PC-9 (cell line): ENCODE measurements around the gene COL27A1. TPM values are rescaled to one million over a fixed set of nuclear protein-coding genes. Genes with fewer than 3 reads are reported as not detected.

Experiments
- BruUV-seq: library from RNA; stranded (reverse); fragments of 400-500 nt; replicated peaks from 2 replicates; lab custom pipeline; 2021; lab: Mats Ljungman, UMichigan
- CTCF ChIA-PET: fragments of 300-600 bp; sonication (Branson Sonifier 250); formaldehyde crosslinking; loops from one replicate; lab custom pipeline; 2022; ENCODE audit warnings: antibody characterized with exemption; lab: Charles Lee
- POLR2A ChIA-PET: fragments of 300-600 bp; sonication (Branson Sonifier 250); formaldehyde crosslinking; loops from one replicate; lab custom pipeline; 2022; ENCODE audit warnings: antibody characterized with exemption; ENCODE audit not compliant: unreplicated experiment; lab: Charles Lee
- DNase-seq, 2 experiments: peaks; one replicate each; pipeline versions ENCODE4 v3.0.0 to v3.0.0-alpha.2; 2015 to 2022; ENCODE audit warnings: mixed read lengths in 1 of 2
- H2AFZ ChIP-seq: fragments of 200-600 bp; sonication (generic); 2 replicates; pipeline ENCODE4 v1.8.1; 2017; ENCODE audit warnings: antibody characterized with exemption
- H3F3A ChIP-seq: fragments of 200-600 bp; sonication (generic); 2 replicates; pipeline ENCODE4 v1.8.1; 2017; ENCODE audit warnings: antibody characterized with exemption, mild to moderate bottlenecking, low read depth; ENCODE audit not compliant: insufficient read depth
- H3K27ac ChIP-seq: fragments of 200-600 bp; sonication (generic); 2 replicates; pipeline ENCODE4 v1.6.1; 2016; ENCODE audit warnings: mixed run types
- H3K27me3 ChIP-seq: fragments of 200-600 bp; sonication (generic); 2 replicates; pipeline ENCODE4 v1.6.1; 2016; ENCODE audit warnings: low read depth, mixed run types; ENCODE audit not compliant: insufficient read depth
- H3K36me3 ChIP-seq: fragments of 200-600 bp; sonication (generic); 2 replicates; pipeline ENCODE4 v1.6.1; 2016; ENCODE audit warnings: low read depth, mixed run types
- H3K4me1 ChIP-seq: fragments of 200-600 bp; sonication (generic); replicated peaks from 2 replicates; pipeline ENCODE4 v1.6.1; 2016; ENCODE audit warnings: mixed run types; ENCODE audit not compliant: insufficient read depth
- H3K4me2 ChIP-seq: fragments of 200-600 bp; sonication (generic); 2 replicates; pipeline ENCODE4 v1.6.1; 2017; ENCODE audit warnings: mixed run types
- H3K4me3 ChIP-seq: fragments of 200-600 bp; sonication (generic); 2 replicates; pipeline ENCODE4 v1.6.1; 2016; ENCODE audit warnings: mixed run types
- H3K79me2 ChIP-seq: fragments of 200-600 bp; sonication (generic); 2 replicates; pipeline ENCODE4 v1.6.1; 2017; ENCODE audit warnings: low read depth, mixed run types
- H3K9me2 ChIP-seq: fragments of 200-600 bp; sonication (generic); 2 replicates; pipeline ENCODE4 v1.8.1; 2017; ENCODE audit warnings: mild to moderate bottlenecking; ENCODE audit not compliant: insufficient read depth
- H3K9me3 ChIP-seq: fragments of 200-600 bp; sonication (generic); 2 replicates; pipeline ENCODE4 v1.8.1; 2016; ENCODE audit warnings: low read depth; ENCODE audit not compliant: insufficient read depth
- H4K20me1 ChIP-seq: fragments of 200-600 bp; sonication (generic); 2 replicates; pipeline ENCODE4 v1.8.1; 2017; ENCODE audit not compliant: insufficient read depth
- EZH2 ChIP-seq: fragments of 200-600 bp; sonication (generic); IDR thresholded peaks from 2 replicates; pipeline ENCODE4 v1.8.0; 2017; ENCODE audit warnings: antibody characterized with exemption, low read depth
- intact Hi-C: fragments of 100-400 bp; cut with micrococcal nuclease; formaldehyde crosslinking; loops from one replicate; pipeline ENCODE4 v1.10.0; 2022; ENCODE audit not compliant: unreplicated experiment
- total RNA-seq: library from RNA; stranded (reverse); gene quantifications from 2 replicates; pipeline ENCODE4 v1.2.3, GENCODE V29; 2021
- TF ChIP-seq, protein P1 (sequence below): fragments of 200-600 bp; sonication (generic); conservative IDR thresholded peaks from 2 replicates; pipeline ENCODE4 v1.6.1; 2017; ENCODE audit warnings: mixed run types, antibody characterized with exemption, mild to moderate bottlenecking, moderate library complexity

Gene COL27A1
- total RNA-seq, 1 experiment from 2014 or later, result 0.39 TPM

GRCh38 chr9:114157516-114158176 lies 2.3 kb downstream of the COL27A1 start:
- no TSS peak for BruUV-seq
- CTCF ChIA-PET, result no interaction called here
- no peaks in the 10 kb centered on the region for H3K79me2 ChIP-seq

DNA sequence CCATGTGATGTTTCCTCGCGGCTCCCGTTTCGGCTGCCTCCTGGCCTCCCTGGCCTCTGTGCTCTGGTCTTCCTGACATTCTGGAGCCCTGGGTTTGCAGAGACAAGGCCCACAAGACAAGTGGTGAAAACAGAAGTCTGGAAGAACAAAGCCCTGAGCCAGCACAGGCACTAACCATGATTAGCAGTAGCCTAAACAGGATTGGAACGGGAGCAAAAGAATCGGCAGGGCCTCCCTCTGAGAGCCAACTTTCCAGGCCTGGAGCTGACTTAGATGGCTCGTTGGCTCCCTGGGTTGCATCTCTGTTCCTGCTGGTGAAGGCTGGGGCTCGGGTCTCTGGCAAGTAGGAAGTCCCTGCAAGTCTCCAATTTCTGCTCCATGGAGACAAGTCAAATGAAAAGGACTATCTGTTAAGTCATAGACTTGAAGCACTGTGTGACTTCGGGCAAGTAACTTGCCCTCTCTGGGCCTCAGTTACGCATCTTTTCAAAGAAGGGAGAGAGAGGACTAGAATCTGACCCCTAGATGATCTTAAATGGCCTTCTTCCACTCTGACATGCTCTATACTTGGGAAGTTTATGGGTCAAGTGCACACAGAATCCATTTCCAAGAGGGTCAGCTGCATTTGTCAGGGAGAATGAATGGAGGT lies 3.3 kb downstream of the COL27A1 start:
- no peaks in the 10 kb centered on the region for H3K4me1 ChIP-seq
- H3K27me3 ChIP-seq, result peaks cover 8% of the 10 kb centered on the region; the same call in 1 of the 2 replicates
- H2AFZ ChIP-seq, result no peak overlapping the region
- no peaks in the 10 kb centered on the region for H3K79me2 ChIP-seq
- CTCF ChIA-PET, result no interaction called here
- DNase-seq, result no peak
- TF ChIP-seq, protein P1, sequence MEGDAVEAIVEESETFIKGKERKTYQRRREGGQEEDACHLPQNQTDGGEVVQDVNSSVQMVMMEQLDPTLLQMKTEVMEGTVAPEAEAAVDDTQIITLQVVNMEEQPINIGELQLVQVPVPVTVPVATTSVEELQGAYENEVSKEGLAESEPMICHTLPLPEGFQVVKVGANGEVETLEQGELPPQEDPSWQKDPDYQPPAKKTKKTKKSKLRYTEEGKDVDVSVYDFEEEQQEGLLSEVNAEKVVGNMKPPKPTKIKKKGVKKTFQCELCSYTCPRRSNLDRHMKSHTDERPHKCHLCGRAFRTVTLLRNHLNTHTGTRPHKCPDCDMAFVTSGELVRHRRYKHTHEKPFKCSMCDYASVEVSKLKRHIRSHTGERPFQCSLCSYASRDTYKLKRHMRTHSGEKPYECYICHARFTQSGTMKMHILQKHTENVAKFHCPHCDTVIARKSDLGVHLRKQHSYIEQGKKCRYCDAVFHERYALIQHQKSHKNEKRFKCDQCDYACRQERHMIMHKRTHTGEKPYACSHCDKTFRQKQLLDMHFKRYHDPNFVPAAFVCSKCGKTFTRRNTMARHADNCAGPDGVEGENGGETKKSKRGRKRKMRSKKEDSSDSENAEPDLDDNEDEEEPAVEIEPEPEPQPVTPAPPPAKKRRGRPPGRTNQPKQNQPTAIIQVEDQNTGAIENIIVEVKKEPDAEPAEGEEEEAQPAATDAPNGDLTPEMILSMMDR, result no peak
- TF ChIP-seq EZH2, result no peak
- no peaks in the 10 kb centered on the region for H3K9me2 ChIP-seq
- BruUV-seq, result no TSS peak
- intact Hi-C loops, result no loop called here
- no peaks in the 10 kb centered on the region for H3F3A ChIP-seq
- H3K4me2 ChIP-seq, result no peak overlapping the region
- H4K20me1 ChIP-seq, result no peaks in the 10 kb centered on the region
- H3K9me3 ChIP-seq, result no peaks in the 10 kb centered on the region
- POLR2A ChIA-PET, result no interaction called here
- no peak overlapping the region for H3K27ac ChIP-seq
- H3K4me3 ChIP-seq, result no peak overlapping the region
- no peaks in the 10 kb centered on the region for H3K36me3 ChIP-seq

More at GRCh38 chr9:114157516-114158176, 2.3 kb downstream of the COL27A1 start:
- no peak for TF ChIP-seq EZH2
- TF ChIP-seq, protein P1, result no peak
- H3K4me3 ChIP-seq, result no peak overlapping the region
- H4K20me1 ChIP-seq, result no peaks in the 10 kb centered on the region
- H3K4me2 ChIP-seq, result no peak overlapping the region
- no peak overlapping the region for H2AFZ ChIP-seq
- H3K4me1 ChIP-seq, result no peaks in the 10 kb centered on the region
- peaks cover 8% of the 10 kb centered on the region; the same call in 1 of the 2 replicates for H3K27me3 ChIP-seq
- no peak overlapping the region for H3K27ac ChIP-seq
- no peaks in the 10 kb centered on the region for H3K9me3 ChIP-seq
- DNase-seq, result no peak
- H3K9me2 ChIP-seq, result no peaks in the 10 kb centered on the region
- POLR2A ChIA-PET, result no interaction called here
- intact Hi-C loops, result no loop called here
- no peaks in the 10 kb centered on the region for H3K36me3 ChIP-seq
- no peaks in the 10 kb centered on the region for H3F3A ChIP-seq

GRCh38 chr9:114159691-114160090 lies 4.4 kb downstream of the COL27A1 start:
- ChIA-PET CTCF (no interaction called here), POLR2A (no interaction called here)
- H3K36me3 ChIP-seq, result no peaks in the 10 kb centered on the region

More at GRCh38 chr9:114159691-114160090, 4.4 kb downstream of the COL27A1 start:
- H3K9me2 ChIP-seq, result no peaks in the 10 kb centered on the region
- H3K4me1 ChIP-seq, result no peaks in the 10 kb centered on the region
- no peaks in the 10 kb centered on the region for H3F3A ChIP-seq
- no peak overlapping the region for H3K27ac ChIP-seq
- H3K4me2 ChIP-seq, result no peak overlapping the region
- no peak overlapping the region for H2AFZ ChIP-seq
- DNase-seq, result no peak
- intact Hi-C loops, result no loop called here
- TF ChIP-seq, protein P1, result no peak
- no peak for TF ChIP-seq EZH2
- H3K79me2 ChIP-seq, result no peaks in the 10 kb centered on the region
- peaks cover 8% of the 10 kb centered on the region for H3K27me3 ChIP-seq
- no peak overlapping the region for H3K4me3 ChIP-seq
- H3K9me3 ChIP-seq, result no peaks in the 10 kb centered on the region
- no TSS peak for BruUV-seq
- no peaks in the 10 kb centered on the region for H4K20me1 ChIP-seq
